GM12865 (cell line): ENCODE measurements around the gene PCDH15.
A peak's percentile ranks its signal among the peaks of the same experiment; 100 is the strongest.

ENCODE experiments used
- DNase-seq: peaks from one replicate; pipeline ENCODE4 v3.0.0; 2010; ENCODE audit warnings: low read depth
- H3K4me3 ChIP-seq: 2 replicates; pipeline ENCODE4 v1.5.1; 2011; ENCODE audit warnings: mild to moderate bottlenecking, low read depth, low read length, control low read depth
- CTCF ChIP-seq: IDR thresholded peaks from 2 replicates; pipeline ENCODE4 v1.5.1; 2011; ENCODE audit warnings: low read length, control low read depth, low read depth, inconsistent platforms; ENCODE audit not compliant: insufficient read depth; ENCODE audit errors: missing control alignments

Gene PCDH15

GRCh38 chr10:54454271-54454670 lies 346.8 kb downstream of the PCDH15 start:
- DNase-seq: no peak
- TF ChIP-seq CTCF: no peak
- H3K4me3 ChIP-seq: no peak overlapping the region

GRCh38 chr10:54449056-54449455 lies 352.0 kb downstream of the PCDH15 start:
- no peak for TF ChIP-seq CTCF
- no peak overlapping the region for H3K4me3 ChIP-seq
- no peak for DNase-seq

- no peak overlapping the region for H3K4me3 ChIP-seq
- DNase-seq: no peak
- no peak for TF ChIP-seq CTCF
Observed at GRCh38 chr10:54444170-54444569, 356.9 kb downstream of the PCDH15 start.

GRCh38 chr10:54441275-54441674 lies 359.8 kb downstream of the PCDH15 start:
- no peak for TF ChIP-seq CTCF
- no peak for DNase-seq

GRCh38 chr10:54434782-54435181 lies 366.2 kb downstream of the PCDH15 start:
- no peak overlapping the region for H3K4me3 ChIP-seq
- peak; percentile 2 for DNase-seq
- TF ChIP-seq CTCF: no peak

More at GRCh38 chr10:54441275-54441674, 359.8 kb downstream of the PCDH15 start:
- H3K4me3 ChIP-seq: no peak overlapping the region

GRCh38 chr10:54415483-54415882 lies 385.5 kb downstream of the PCDH15 start:
- no peak for TF ChIP-seq CTCF
- no peak overlapping the region for H3K4me3 ChIP-seq
- no peak for DNase-seq

GRCh38 chr10:54402576-54402975 lies 398.5 kb downstream of the PCDH15 start:
- DNase-seq: peak; percentile 26
- no peak overlapping the region for H3K4me3 ChIP-seq
- peak; percentile 19 for TF ChIP-seq CTCF
